H9 (cell line): Measurements from ENCODE around the gene LRP1. TPM values are rescaled to one million over a fixed set of nuclear protein-coding genes. Genes with fewer than 3 reads are reported as not detected.

Source experiments
- DNase-seq: peaks from one replicate; pipeline ENCODE4 v3.0.0-alpha.2; 2017
- H2AFZ ChIP-seq: one replicate; pipeline ENCODE4 v1.6.1; 2013; ENCODE audit warnings: mild to moderate bottlenecking, low read length, control low read depth, moderate library complexity
- H2AK5ac ChIP-seq: 2 replicates; pipeline ENCODE4 v1.6.1; 2013; ENCODE audit warnings: low read length, control low read depth, mixed read lengths; ENCODE audit not compliant: insufficient read length
- H2BK120ac ChIP-seq: one replicate; pipeline ENCODE4 v1.6.1; 2013; ENCODE audit warnings: low read depth, mild to moderate bottlenecking, low read length, control low read depth, inconsistent platforms; ENCODE audit not compliant: poor library complexity, severe bottlenecking
- H2BK12ac ChIP-seq: 2 replicates; pipeline ENCODE4 v1.6.1; 2013; ENCODE audit warnings: low read length, control low read depth, mixed read lengths, low read depth; ENCODE audit not compliant: insufficient read length
- H2BK15ac ChIP-seq: 2 replicates; pipeline ENCODE4 v1.6.1; 2013; ENCODE audit warnings: low read depth, low read length, control low read depth
- H2BK20ac ChIP-seq: one replicate; pipeline ENCODE4 v1.6.1; 2013; ENCODE audit warnings: low read depth, mild to moderate bottlenecking, low read length, control low read depth, inconsistent platforms; ENCODE audit not compliant: poor library complexity, severe bottlenecking
- H2BK5ac ChIP-seq: 2 replicates; pipeline ENCODE4 v1.6.1; 2013; ENCODE audit warnings: low read length, control low read depth, mixed read lengths; ENCODE audit not compliant: insufficient read length
- H3K14ac ChIP-seq: 2 replicates; pipeline ENCODE4 v1.6.1; 2013; ENCODE audit warnings: low read length, control low read depth; ENCODE audit not compliant: insufficient read depth
- H3K18ac ChIP-seq: 2 replicates; pipeline ENCODE4 v1.6.1; 2013; ENCODE audit warnings: low read depth, mild to moderate bottlenecking, mixed read lengths, low read length, control low read depth; ENCODE audit not compliant: insufficient read length
- H3K23ac ChIP-seq: 2 replicates; pipeline ENCODE4 v1.6.1; 2013; ENCODE audit warnings: low read length, control low read depth, mixed read lengths, low read depth; ENCODE audit not compliant: insufficient read length
- H3K23me2 ChIP-seq: 2 replicates; pipeline ENCODE4 v1.6.1; 2013; ENCODE audit warnings: low read depth, mild to moderate bottlenecking, mixed read lengths, low read length, control low read depth; ENCODE audit not compliant: insufficient read length, poor library complexity, severe bottlenecking
- H3K27ac ChIP-seq: 2 replicates; pipeline ENCODE4 v1.5.1; 2013; ENCODE audit warnings: low read length, control low read depth, mixed read lengths, low read depth; ENCODE audit not compliant: insufficient read length
- H3K27me3 ChIP-seq: 2 replicates; pipeline ENCODE4 v1.6.1; 2013; ENCODE audit warnings: low read length, control low read depth, inconsistent platforms; ENCODE audit not compliant: insufficient read depth
- H3K4ac ChIP-seq: 2 replicates; pipeline ENCODE4 v1.6.1; 2013; ENCODE audit warnings: low read depth, mild to moderate bottlenecking, control low read depth, inconsistent platforms, low read length, moderate library complexity
- H3K4me1 ChIP-seq: 2 replicates; pipeline ENCODE4 v1.6.1; 2013; ENCODE audit warnings: low read length, control low read depth, inconsistent platforms; ENCODE audit not compliant: insufficient read depth
- H3K4me2 ChIP-seq: 2 replicates; pipeline ENCODE4 v1.6.1; 2013; ENCODE audit warnings: low read length, control low read depth, mixed read lengths; ENCODE audit not compliant: insufficient read length, insufficient read depth
- H3K56ac ChIP-seq: 2 replicates; pipeline ENCODE4 v1.6.1; 2013; ENCODE audit warnings: low read depth, mild to moderate bottlenecking, mixed read lengths, low read length, control low read depth; ENCODE audit not compliant: insufficient read length
- H3K79me1 ChIP-seq: 2 replicates; pipeline ENCODE4 v1.6.1; 2013; ENCODE audit warnings: low read depth, mild to moderate bottlenecking, moderate library complexity, low read length, control low read depth, inconsistent platforms; ENCODE audit not compliant: insufficient read depth, poor library complexity, severe bottlenecking
- H3K79me2 ChIP-seq: 2 replicates; pipeline ENCODE4 v1.6.1; 2013; ENCODE audit warnings: low read length, control low read depth, inconsistent platforms; ENCODE audit not compliant: insufficient read depth
- H3K9ac ChIP-seq: 2 replicates; pipeline ENCODE4 v1.6.1; 2013; ENCODE audit warnings: low read length, control low read depth, mixed read lengths; ENCODE audit not compliant: insufficient read length; ENCODE audit errors: extremely low read depth
- H3K9me3 ChIP-seq: one replicate; pipeline ENCODE4 v1.6.1; 2013; ENCODE audit warnings: low read depth, low read length, inconsistent platforms; ENCODE audit not compliant: control insufficient read depth
- H3T11ph ChIP-seq: one replicate; pipeline ENCODE4 v1.6.1; 2013; ENCODE audit warnings: mild to moderate bottlenecking, low read length, control low read depth, inconsistent platforms
- H4K20me1 ChIP-seq: one replicate; pipeline ENCODE4 v1.6.1; 2013; ENCODE audit not compliant: control insufficient read depth, insufficient read length, insufficient read depth
- H4K5ac ChIP-seq: 2 replicates; pipeline ENCODE4 v1.6.1; 2013; ENCODE audit warnings: low read depth, mild to moderate bottlenecking, mixed read lengths, low read length, control low read depth; ENCODE audit not compliant: insufficient read length
- H4K8ac ChIP-seq: replicated peaks from 2 replicates; pipeline ENCODE4 v1.6.1; 2013; ENCODE audit warnings: low read length, control low read depth, mixed read lengths, low read depth; ENCODE audit not compliant: insufficient read length
- H4K91ac ChIP-seq: 2 replicates; pipeline ENCODE4 v1.6.1; 2013; ENCODE audit warnings: low read depth, mild to moderate bottlenecking, moderate library complexity, mixed read lengths, low read length, control low read depth; ENCODE audit not compliant: insufficient read length
- H3K27ac Mint-ChIP-seq, 3 experiments: 2 replicates in 2 of 3; 3 replicates in 1 of 3; pipeline ENCODE4 v1.8.0; 2020 to 2021; ENCODE audit warnings: mixed read lengths in 3 of 3, mild to moderate bottlenecking in 1 of 3, moderate library complexity in 1 of 3
- H3K27me3 Mint-ChIP-seq: 2 replicates; pipeline ENCODE4 v1.8.0; 2021; ENCODE audit warnings: low read depth, mild to moderate bottlenecking, moderate library complexity, mixed read lengths
- H3K36me3 Mint-ChIP-seq, 3 experiments: 2 replicates in 2 of 3; 3 replicates in 1 of 3; pipeline ENCODE4 v1.8.0; 2020 to 2021; ENCODE audit warnings: low read depth in 3 of 3, mixed read lengths in 3 of 3; ENCODE audit not compliant: insufficient read depth in 1 of 3
- H3K4me1 Mint-ChIP-seq, 2 experiments: 2 replicates each; pipeline ENCODE4 v1.8.0; 2020; ENCODE audit warnings: mixed read lengths in 2 of 2
- H3K4me3 Mint-ChIP-seq, 2 experiments: 2 replicates in 1 of 2; 3 replicates in 1 of 2; pipeline ENCODE4 v1.8.0; 2020 to 2021; ENCODE audit warnings: mild to moderate bottlenecking in 2 of 2, mixed read lengths in 2 of 2, moderate library complexity in 1 of 2
- H3K9me3 Mint-ChIP-seq, 2 experiments: 2 replicates in 1 of 2; 3 replicates in 1 of 2; pipeline ENCODE4 v1.8.0; 2020; ENCODE audit warnings: mild to moderate bottlenecking in 2 of 2, mixed read lengths in 2 of 2, moderate library complexity in 1 of 2
- WGBS: extraction: QIAGEN DNeasy Blood & Tissue Kit; methylation state at CpG from one replicate; pipeline ENCODE4 v1.1.7; 2013; ENCODE audit warnings: missing lambda C conversion rate, low lambda C conversion rate, mixed read lengths; ENCODE audit not compliant: insufficient read length; ENCODE audit errors: extremely low coverage; 5-methylcytosine and 5-hydroxymethylcytosine counted together
- total RNA-seq: library from RNA; stranded (reverse); gene quantifications from 2 replicates; pipeline ENCODE4 v1.2.1, GENCODE V29; 2021
- TF ChIP-seq, protein P1 (sequence below): fragments of 200-600 bp; sonication (generic); conservative IDR thresholded peaks from 3 replicates; pipeline ENCODE4 v1.8.0; 2021; ENCODE audit warnings: antibody characterized with exemption, mild to moderate bottlenecking

The LRP1 gene
- total RNA-seq, 1 experiment from 2014 or later: 115 TPM

DNA sequence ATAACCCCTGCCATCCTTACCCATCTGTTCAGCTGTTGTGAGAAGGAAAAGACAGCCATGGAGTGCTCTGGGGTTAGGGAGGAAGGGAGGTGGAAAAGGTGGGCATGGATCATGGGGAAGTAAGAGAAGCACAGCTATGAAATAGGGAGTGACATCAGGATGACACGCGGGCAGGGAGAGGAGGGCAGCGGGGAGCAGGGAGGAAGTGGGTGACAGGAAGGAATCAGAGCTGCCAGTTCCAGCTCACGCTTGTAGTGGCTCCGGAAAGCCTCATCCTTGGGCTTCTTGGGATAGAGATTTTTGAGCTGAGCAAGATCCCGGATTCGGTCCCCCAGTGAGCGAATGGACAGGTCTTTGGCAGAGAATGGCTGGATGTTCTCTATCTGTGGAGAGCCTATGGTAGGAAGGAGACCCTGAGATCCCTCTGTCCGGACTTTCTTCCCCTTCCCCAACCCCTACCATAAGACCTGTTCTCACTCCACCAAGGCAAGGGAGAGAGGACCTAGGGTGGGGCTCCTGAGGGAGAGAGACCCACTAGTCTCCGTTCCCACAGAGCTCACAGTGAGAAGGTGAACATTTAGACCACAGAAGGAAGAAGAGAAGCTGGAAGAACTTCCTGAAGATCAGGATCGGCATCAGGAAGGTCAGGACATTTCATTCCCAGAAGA is 29.1 kb upstream of the LRP1 start:
- Mint-ChIP-seq H3K9me3 (no peaks in the 10 kb centered on the region), H3K27ac (no peak overlapping the region; a peak in 1 of 7 replicates), H3K27me3 (no peaks in the 10 kb centered on the region; the same call in 1 of the 2 replicates), H3K4me1 (peaks cover 17 to 19% of the 10 kb centered on the region in 2 experiments), H3K36me3 (peaks cover 5 to 64% (median 56%) of the 10 kb centered on the region in 3 experiments), H3K4me3 (0 out of 5 replicates have a peak overlapping the region, but pooled peaks of 1 of the 2 experiments have one; percentile 25)
- Histone ChIP-seq H2BK120ac (no peak overlapping the region), H3K9me3 (no peaks in the 10 kb centered on the region), H3K79me2 (no peaks in the 10 kb centered on the region), H3T11ph (no peak overlapping the region), H4K91ac (no peak overlapping the region), H3K4me1 (no peaks in the 10 kb centered on the region), H2BK5ac (no peak overlapping the region), H3K23me2 (no peaks in the 10 kb centered on the region), H3K14ac (no peak overlapping the region), H3K9ac (no peak overlapping the region), H3K4me2 (no peak overlapping the region), H2BK20ac (no peak overlapping the region), H4K20me1 (no peaks in the 10 kb centered on the region), H3K4ac (no peak overlapping the region), H3K23ac (no peak overlapping the region), H2AFZ (no peak overlapping the region), H3K27ac (no peak overlapping the region), H3K79me1 (no peaks in the 10 kb centered on the region), H4K5ac (no peak overlapping the region), H3K18ac (no peak overlapping the region), H4K8ac (no peak overlapping the region), H3K27me3 (no peaks in the 10 kb centered on the region), H2BK12ac (no peak overlapping the region), H2BK15ac (no peak overlapping the region), H2AK5ac (no peak overlapping the region), H3K56ac (no peak overlapping the region)
- TF ChIP-seq, protein P1, sequence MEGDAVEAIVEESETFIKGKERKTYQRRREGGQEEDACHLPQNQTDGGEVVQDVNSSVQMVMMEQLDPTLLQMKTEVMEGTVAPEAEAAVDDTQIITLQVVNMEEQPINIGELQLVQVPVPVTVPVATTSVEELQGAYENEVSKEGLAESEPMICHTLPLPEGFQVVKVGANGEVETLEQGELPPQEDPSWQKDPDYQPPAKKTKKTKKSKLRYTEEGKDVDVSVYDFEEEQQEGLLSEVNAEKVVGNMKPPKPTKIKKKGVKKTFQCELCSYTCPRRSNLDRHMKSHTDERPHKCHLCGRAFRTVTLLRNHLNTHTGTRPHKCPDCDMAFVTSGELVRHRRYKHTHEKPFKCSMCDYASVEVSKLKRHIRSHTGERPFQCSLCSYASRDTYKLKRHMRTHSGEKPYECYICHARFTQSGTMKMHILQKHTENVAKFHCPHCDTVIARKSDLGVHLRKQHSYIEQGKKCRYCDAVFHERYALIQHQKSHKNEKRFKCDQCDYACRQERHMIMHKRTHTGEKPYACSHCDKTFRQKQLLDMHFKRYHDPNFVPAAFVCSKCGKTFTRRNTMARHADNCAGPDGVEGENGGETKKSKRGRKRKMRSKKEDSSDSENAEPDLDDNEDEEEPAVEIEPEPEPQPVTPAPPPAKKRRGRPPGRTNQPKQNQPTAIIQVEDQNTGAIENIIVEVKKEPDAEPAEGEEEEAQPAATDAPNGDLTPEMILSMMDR: no peak
- DNase-seq: no peak
- no CpG with 5 or more reads among the region's 11 CpGs for WGBS
